ENCODE data around the gene GRM2.

- TF ChIP-seq POLR2AphosphoS5 (IDR thresholded peaks at IDR 0.05; ENCODE audit: low read depth, low read length): no peak
- no peak for TF ChIP-seq POLR2A (IDR thresholded peaks at IDR 0.05; ENCODE audit: low read depth, low read length)
- TF ChIP-seq TAF1 (IDR thresholded peaks at IDR 0.05; ENCODE audit: low read depth, low read length): no peak
- no peak for TF ChIP-seq POU2F2 (IDR thresholded peaks at IDR 0.05; ENCODE audit: low read depth, low read length)
Observed at GRCh38 chr3:51676102-51676640, 30.7 kb upstream of the GRM2 start.
